ENCODE measurements around the gene NOS3. TPM values are rescaled to one million over a fixed set of nuclear protein-coding genes. Genes with fewer than 3 reads are reported as not detected.

Gene NOS3
- total and polyA plus RNA-seq, 9 of the 15 experiments (the other 6 are each of a cell fraction or from before 2014, with no cell fraction given), result 1.1 to 121 (median 23.6) TPM

GRCh38 chr7:150968734-150969372, 22.0 kb upstream of the NOS3 start (continued):
- TF ChIP-seq CTCFL (IDR thresholded peaks at IDR 0.05; ENCODE audit: borderline replicate concordance, insufficient read depth, low read depth, low read length, poor library complexity, severe bottlenecking) (no peak), ZNF197 (CRISPR knock-in tag; IDR thresholded peaks at IDR 0.05; ENCODE audit: low read depth) (peak; percentile 43; the same call in 1 of the 2 replicates), LCOR (CRISPR knock-in tag; IDR thresholded peaks at IDR 0.05) (no peak), MAFG (tag; conservative IDR thresholded peaks at IDR 0.05) (no peak), TEAD1 (CRISPR knock-in tag; IDR thresholded peaks at IDR 0.05) (0 out of 4 replicates have a peak, but pooled peaks of 1 of the 2 experiments have one; percentile 40), MAFK (IDR thresholded peaks at IDR 0.05; ENCODE audit: low read length) (no peak), SMAD4 (CRISPR knock-in tag; conservative IDR thresholded peaks at IDR 0.05) (peak; percentile 92), ETV1 (tag; conservative IDR thresholded peaks at IDR 0.05; ENCODE audit: low read depth) (0 out of 2 replicates have a peak, but pooled peaks have one; percentile 9), UBTF (IDR thresholded peaks at IDR 0.05; ENCODE audit: borderline replicate concordance in 1 of 2, low read depth in 2 of 2, low read length in 2 of 2) (no peak), THRAP3 (IDR thresholded peaks at IDR 0.05; ENCODE audit: borderline replicate concordance) (no peak), POLR2G (IDR thresholded peaks at IDR 0.05; ENCODE audit: low read depth, low read length) (peak; percentile 55; the same call in 1 of the 2 replicates), ZZZ3 (IDR thresholded peaks at IDR 0.05) (no peak), ZNF140 (CRISPR knock-in tag; IDR thresholded peaks at IDR 0.05) (no peak), ZNF395 (CRISPR knock-in tag; IDR thresholded peaks at IDR 0.05) (0 out of 2 replicates have a peak, but pooled peaks have one; percentile 18), ZNF75A (CRISPR knock-in tag; IDR thresholded peaks at IDR 0.05) (0 out of 2 replicates have a peak, but pooled peaks have one; percentile 49), OTX1 (CRISPR knock-in tag; IDR thresholded peaks at IDR 0.05) (0 out of 2 replicates have a peak, but pooled peaks have one; percentile 70), ZNF511 (CRISPR knock-in tag; IDR thresholded peaks at IDR 0.05) (no peak), RHOXF2B (CRISPR knock-in tag; conservative IDR thresholded peaks at IDR 0.05) (0 out of 2 replicates have a peak, but pooled peaks have one; percentile 0), POLR2AphosphoS2 (IDR thresholded peaks at IDR 0.05; ENCODE audit: low read length) (no peak), DMBX1 (CRISPR knock-in tag; IDR thresholded peaks at IDR 0.05; ENCODE audit: borderline replicate concordance) (peak; percentile 75; the same call in 1 of the 2 replicates), CXXC5 (CRISPR knock-in tag; IDR thresholded peaks at IDR 0.05) (peak; percentile 82), ELF4 (CRISPR knock-in tag; IDR thresholded peaks at IDR 0.05) (no peak)

All from K562 (cell line).